ENCODE data around the gene HIVEP1. TPM values are rescaled to one million over a fixed set of nuclear protein-coding genes. Genes with fewer than 3 reads are reported as not detected.
A peak's percentile ranks its signal among the peaks of the same experiment; 100 is the strongest.

HIVEP1 gene
- total RNA-seq, 4 donors from 2014 or later: 15.2 to 26.9 (median 17.6) TPM

DNA sequence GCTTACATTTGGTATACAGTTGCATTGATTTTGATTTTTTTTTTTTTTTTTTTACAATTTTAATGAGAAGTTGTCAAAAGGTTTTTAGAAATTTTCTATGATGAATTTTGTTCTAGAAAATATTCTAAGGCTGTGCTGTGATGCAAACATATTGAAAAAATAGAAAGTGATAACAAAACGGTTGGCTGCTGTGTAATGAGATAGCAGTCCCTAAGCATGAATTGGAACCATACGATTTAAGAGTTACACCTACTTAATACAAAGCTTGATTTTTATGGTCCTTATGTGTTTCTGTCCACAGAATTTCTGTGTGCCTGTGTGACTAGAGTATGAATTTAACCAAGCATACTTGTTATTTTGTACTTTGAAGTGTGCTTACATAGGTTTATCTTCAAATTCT is 12.1 kb downstream of the HIVEP1 start:
- H3K27ac ChIP-seq: peak overlapping the region in 2 of 4 donors; percentile 15 to 36
- ATAC-seq: no peak
- TF ChIP-seq EP300 (IDR thresholded peaks at IDR 0.05) (no peak), POLR2A (IDR thresholded peaks at IDR 0.05) (no peak), POLR2AphosphoS5 (IDR thresholded peaks at IDR 0.05) (no peak)
- TF ChIP-seq, protein P1, sequence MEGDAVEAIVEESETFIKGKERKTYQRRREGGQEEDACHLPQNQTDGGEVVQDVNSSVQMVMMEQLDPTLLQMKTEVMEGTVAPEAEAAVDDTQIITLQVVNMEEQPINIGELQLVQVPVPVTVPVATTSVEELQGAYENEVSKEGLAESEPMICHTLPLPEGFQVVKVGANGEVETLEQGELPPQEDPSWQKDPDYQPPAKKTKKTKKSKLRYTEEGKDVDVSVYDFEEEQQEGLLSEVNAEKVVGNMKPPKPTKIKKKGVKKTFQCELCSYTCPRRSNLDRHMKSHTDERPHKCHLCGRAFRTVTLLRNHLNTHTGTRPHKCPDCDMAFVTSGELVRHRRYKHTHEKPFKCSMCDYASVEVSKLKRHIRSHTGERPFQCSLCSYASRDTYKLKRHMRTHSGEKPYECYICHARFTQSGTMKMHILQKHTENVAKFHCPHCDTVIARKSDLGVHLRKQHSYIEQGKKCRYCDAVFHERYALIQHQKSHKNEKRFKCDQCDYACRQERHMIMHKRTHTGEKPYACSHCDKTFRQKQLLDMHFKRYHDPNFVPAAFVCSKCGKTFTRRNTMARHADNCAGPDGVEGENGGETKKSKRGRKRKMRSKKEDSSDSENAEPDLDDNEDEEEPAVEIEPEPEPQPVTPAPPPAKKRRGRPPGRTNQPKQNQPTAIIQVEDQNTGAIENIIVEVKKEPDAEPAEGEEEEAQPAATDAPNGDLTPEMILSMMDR (IDR thresholded peaks at IDR 0.05): no peak
- H3K27me3 ChIP-seq: no peaks in the 10 kb centered on the region
- H3K4me3 ChIP-seq: no peak overlapping the region
- 51 to 67% methylated on average over 2 of the region's 2 CpGs for WGBS, 2 donors (ENCODE audit: low coverage in 1 of 2)
- H3K36me3 ChIP-seq: peaks cover 0 to 4% of the 10 kb centered on the region in 2 donors
- H3K9me3 ChIP-seq: peaks cover 0 to 1% (median 0%) of the 10 kb centered on the region in 3 donors
- peaks cover 4 to 43% (median 7%) of the 10 kb centered on the region in 3 donors for H3K4me1 ChIP-seq

- Histone ChIP-seq H3K9me3 (peaks cover 0 to 8% (median 0%) of the 10 kb centered on the region in 3 donors), H3K36me3 (peaks cover 0 to 4% of the 10 kb centered on the region in 2 donors), H3K27ac (peak overlapping the region in 3 of 4 donors; percentile 15 to 36 (median 33)), H3K4me1 (peaks cover 4 to 43% (median 7%) of the 10 kb centered on the region in 3 donors), H3K4me3 (no peak overlapping the region), H3K27me3 (no peaks in the 10 kb centered on the region)
- 90 to 93% methylated on average over 4 of the region's 4 CpGs for WGBS, 2 donors (ENCODE audit: low coverage in 1 of 2)
- TF ChIP-seq POLR2A (IDR thresholded peaks at IDR 0.05): no peak
- peak; percentile 32 for TF ChIP-seq POLR2AphosphoS5 (IDR thresholded peaks at IDR 0.05)
- ATAC-seq: no peak
These were observed 12.8 kb downstream of the HIVEP1 start for GRCh38 chr6:12024699-12025434.

- Histone ChIP-seq H3K27me3 (no peaks in the 10 kb centered on the region), H3K4me1 (peaks cover 4 to 41% (median 7%) of the 10 kb centered on the region in 3 donors), H3K36me3 (no peaks in the 10 kb centered on the region), H3K9me3 (peaks cover 0 to 15% (median 0%) of the 10 kb centered on the region in 3 donors), H3K27ac (no peak overlapping the region), H3K4me3 (no peak overlapping the region)
- ATAC-seq: no peak
- 67 to 70% methylated on average over 2 to 4 of the region's 4 CpGs for WGBS, 2 donors (ENCODE audit: low coverage in 1 of 2)
- no peak for TF ChIP-seq EP300 (IDR thresholded peaks at IDR 0.05)
- no peak for TF ChIP-seq POLR2AphosphoS5 (IDR thresholded peaks at IDR 0.05)
- TF ChIP-seq, protein P1 (IDR thresholded peaks at IDR 0.05): no peak
- TF ChIP-seq POLR2A (IDR thresholded peaks at IDR 0.05): no peak
These were observed 14.0 kb downstream of the HIVEP1 start for GRCh38 chr6:12026120-12026519.

DNA sequence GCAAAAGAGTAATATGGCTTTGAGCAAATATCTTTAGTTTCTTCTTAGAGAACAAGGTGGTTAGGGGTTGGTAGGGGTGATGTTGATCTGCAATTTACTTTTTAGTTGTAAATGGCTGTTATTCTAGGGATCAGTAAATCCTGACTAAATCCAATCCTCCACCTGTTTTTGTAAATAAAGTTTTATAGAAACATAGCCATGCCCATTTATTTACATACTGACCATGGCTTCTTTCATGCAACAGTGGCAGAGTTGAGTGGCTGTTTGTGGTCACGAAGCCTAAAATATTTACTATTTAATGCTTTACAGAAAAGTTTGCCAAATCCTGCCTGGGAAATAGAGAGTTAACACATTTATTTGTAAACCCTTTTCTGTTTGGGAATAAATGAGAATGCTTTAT is 14.7 kb downstream of the HIVEP1 start:
- no peak for ATAC-seq
- H3K4me3 ChIP-seq: no peak overlapping the region
- no peaks in the 10 kb centered on the region for H3K27me3 ChIP-seq
- 80 to 100% methylated on average over 1 of the region's 1 CpG for WGBS, 2 donors (ENCODE audit: low coverage in 1 of 2)
- H3K4me1 ChIP-seq: peaks cover 4 to 35% (median 7%) of the 10 kb centered on the region in 3 donors
- H3K9me3 ChIP-seq: peaks cover 0 to 15% (median 0%) of the 10 kb centered on the region in 3 donors
- H3K36me3 ChIP-seq: no peaks in the 10 kb centered on the region
- H3K27ac ChIP-seq: no peak overlapping the region
- no peak for TF ChIP-seq POLR2AphosphoS5 (IDR thresholded peaks at IDR 0.05)
- TF ChIP-seq POLR2A (IDR thresholded peaks at IDR 0.05): no peak
- TF ChIP-seq EP300 (IDR thresholded peaks at IDR 0.05): no peak
- TF ChIP-seq, protein P1 (IDR thresholded peaks at IDR 0.05): no peak

- WGBS, 2 donors (ENCODE audit: low coverage in 1 of 2): 90% methylated on average over 2 to 4 of the region's 4 CpGs
- Histone ChIP-seq H3K27ac (no peak overlapping the region), H3K9me3 (peaks cover 0 to 15% (median 0%) of the 10 kb centered on the region in 3 donors), H3K27me3 (no peaks in the 10 kb centered on the region), H3K4me1 (peaks cover 4 to 33% (median 7%) of the 10 kb centered on the region in 3 donors), H3K4me3 (no peak overlapping the region), H3K36me3 (no peaks in the 10 kb centered on the region)
- TF ChIP-seq EP300 (IDR thresholded peaks at IDR 0.05): no peak
- no peak for TF ChIP-seq POLR2A (IDR thresholded peaks at IDR 0.05)
- TF ChIP-seq, protein P1 (IDR thresholded peaks at IDR 0.05): no peak
- TF ChIP-seq POLR2AphosphoS5 (IDR thresholded peaks at IDR 0.05): no peak
- no peak for ATAC-seq
These were observed 16.1 kb downstream of the HIVEP1 start for GRCh38 chr6:12028213-12028612.
